DND-41 (cell line): ENCODE results near the gene PSMB4.

Experiments used
- ATAC-seq: fragments of 200-7000 bp; cut with Tn5 transposase; 3 replicates; pipeline ENCODE4 v1.9.1; 2021; ENCODE audit warnings: low read depth; ENCODE audit not compliant: insufficient read depth
- DNase-seq: peaks from one replicate; pipeline ENCODE4 v3.0.0-alpha.2; 2020
- H2AFZ ChIP-seq: 2 replicates; pipeline ENCODE4 v1.6.0; 2012; ENCODE audit warnings: low read depth, low read length
- H3K27ac ChIP-seq: 2 replicates; pipeline ENCODE4 v1.5.1; 2012; ENCODE audit warnings: low read length, inconsistent platforms
- H3K27me3 ChIP-seq: fragments of 200-600 bp; sonication (generic); 2 replicates; pipeline ENCODE4 v1.6.0; 2012; ENCODE audit warnings: low read length, mild to moderate bottlenecking, inconsistent platforms; ENCODE audit not compliant: insufficient read depth, poor library complexity
- H3K36me3 ChIP-seq: 2 replicates; pipeline ENCODE4 v1.5.1; 2012; ENCODE audit warnings: low read length, inconsistent platforms; ENCODE audit not compliant: insufficient read depth
- H3K4me1 ChIP-seq: 2 replicates; pipeline ENCODE4 v1.5.1; 2012; ENCODE audit warnings: mild to moderate bottlenecking, low read length; ENCODE audit not compliant: insufficient read depth
- H3K4me2 ChIP-seq: 2 replicates; pipeline ENCODE4 v1.6.0; 2012; ENCODE audit warnings: mild to moderate bottlenecking, moderate library complexity, low read length, inconsistent platforms; ENCODE audit not compliant: insufficient read depth
- H3K4me3 ChIP-seq, 2 experiments: fragments of 200-600 bp in 1 of 2; shearing (Covaris generic) in 1 of 2; 2 replicates each; pipeline ENCODE4 v1.5.1; 2012 to 2016; ENCODE audit warnings: inconsistent platforms in 2 of 2, low read length in 2 of 2, mild to moderate bottlenecking in 2 of 2, low read depth in 1 of 2, moderate library complexity in 1 of 2
- H3K79me2 ChIP-seq: 2 replicates; pipeline ENCODE4 v1.6.0; 2012; ENCODE audit warnings: low read length, inconsistent platforms; ENCODE audit not compliant: insufficient read depth
- H3K9ac ChIP-seq: 2 replicates; pipeline ENCODE4 v1.6.0; 2012; ENCODE audit warnings: low read depth, mild to moderate bottlenecking, inconsistent platforms, low read length, moderate library complexity
- H3K9me3 ChIP-seq: 2 replicates; pipeline ENCODE4 v1.5.1; 2012; ENCODE audit warnings: low read length, moderate library complexity, mild to moderate bottlenecking, inconsistent platforms; ENCODE audit not compliant: insufficient read depth, severe bottlenecking
- H4K20me1 ChIP-seq: 2 replicates; pipeline ENCODE4 v1.6.0; 2012; ENCODE audit warnings: low read length; ENCODE audit not compliant: insufficient read depth
- EZH2 ChIP-seq: IDR thresholded peaks from 3 replicates; pipeline ENCODE4 v1.6.1; 2012; ENCODE audit warnings: borderline replicate concordance, low read depth, mild to moderate bottlenecking, moderate library complexity, low read length, inconsistent platforms; ENCODE audit not compliant: severe bottlenecking
- TF ChIP-seq, protein P1 (sequence below): IDR thresholded peaks from 2 replicates; pipeline ENCODE4 v1.5.1; 2012; ENCODE audit warnings: borderline replicate concordance, low read length, moderate library complexity, mild to moderate bottlenecking; ENCODE audit not compliant: poor library complexity, severe bottlenecking; ENCODE audit errors: extremely low read depth

The PSMB4 gene

GRCh38 chr1:151406176-151406575 lies 6.8 kb downstream of the PSMB4 start:
- Histone ChIP-seq H3K9me3 (no peaks in the 10 kb centered on the region), H4K20me1 (peaks cover 18% of the 10 kb centered on the region), H3K27me3 (no peaks in the 10 kb centered on the region), H3K4me2 (no peak overlapping the region), H3K79me2 (peaks cover 24% of the 10 kb centered on the region), H3K4me3 (no peak overlapping the region), H3K36me3 (peaks cover 97% of the 10 kb centered on the region), H3K9ac (no peak overlapping the region), H3K4me1 (peaks cover 8% of the 10 kb centered on the region), H3K27ac (no peak overlapping the region), H2AFZ (no peak overlapping the region)
- ATAC-seq (no peak), DNase-seq (no peak)
- TF ChIP-seq, protein P1, sequence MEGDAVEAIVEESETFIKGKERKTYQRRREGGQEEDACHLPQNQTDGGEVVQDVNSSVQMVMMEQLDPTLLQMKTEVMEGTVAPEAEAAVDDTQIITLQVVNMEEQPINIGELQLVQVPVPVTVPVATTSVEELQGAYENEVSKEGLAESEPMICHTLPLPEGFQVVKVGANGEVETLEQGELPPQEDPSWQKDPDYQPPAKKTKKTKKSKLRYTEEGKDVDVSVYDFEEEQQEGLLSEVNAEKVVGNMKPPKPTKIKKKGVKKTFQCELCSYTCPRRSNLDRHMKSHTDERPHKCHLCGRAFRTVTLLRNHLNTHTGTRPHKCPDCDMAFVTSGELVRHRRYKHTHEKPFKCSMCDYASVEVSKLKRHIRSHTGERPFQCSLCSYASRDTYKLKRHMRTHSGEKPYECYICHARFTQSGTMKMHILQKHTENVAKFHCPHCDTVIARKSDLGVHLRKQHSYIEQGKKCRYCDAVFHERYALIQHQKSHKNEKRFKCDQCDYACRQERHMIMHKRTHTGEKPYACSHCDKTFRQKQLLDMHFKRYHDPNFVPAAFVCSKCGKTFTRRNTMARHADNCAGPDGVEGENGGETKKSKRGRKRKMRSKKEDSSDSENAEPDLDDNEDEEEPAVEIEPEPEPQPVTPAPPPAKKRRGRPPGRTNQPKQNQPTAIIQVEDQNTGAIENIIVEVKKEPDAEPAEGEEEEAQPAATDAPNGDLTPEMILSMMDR, result no peak
- no peak for TF ChIP-seq EZH2

DNA sequence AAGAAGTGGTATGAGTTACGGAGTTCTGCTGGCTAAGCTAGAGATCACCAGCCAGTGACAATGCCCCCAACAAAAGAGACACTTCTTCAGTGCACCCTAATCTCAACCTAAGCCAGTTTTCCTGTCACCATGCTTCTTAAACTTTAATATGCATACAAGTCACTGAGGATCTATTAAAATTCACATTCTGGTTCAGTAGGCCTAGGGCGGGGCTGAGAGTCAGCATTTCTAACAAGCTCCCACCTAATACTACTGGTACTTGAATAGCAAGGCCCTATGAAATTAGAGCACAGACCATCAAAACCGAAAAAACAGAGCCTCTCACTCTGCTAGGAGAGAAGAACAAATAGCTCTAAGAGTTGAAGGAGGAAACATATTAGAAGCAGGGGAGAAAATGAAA lies 7.9 kb downstream of the PSMB4 start:
- no peak for DNase-seq
- no peaks in the 10 kb centered on the region for H3K9me3 ChIP-seq
- H3K4me1 ChIP-seq, result no peaks in the 10 kb centered on the region
- H3K4me2 ChIP-seq, result no peak overlapping the region
- H3K27ac ChIP-seq, result no peak overlapping the region
- no peak overlapping the region for H3K9ac ChIP-seq
- H3K27me3 ChIP-seq, result no peaks in the 10 kb centered on the region
- H3K36me3 ChIP-seq, result peaks cover 96% of the 10 kb centered on the region
- TF ChIP-seq EZH2, result no peak
- TF ChIP-seq, protein P1, result no peak
- ATAC-seq, result no peak
- H4K20me1 ChIP-seq, result peaks cover 15% of the 10 kb centered on the region
- H3K4me3 ChIP-seq, result no peak overlapping the region
- no peak overlapping the region for H2AFZ ChIP-seq
- H3K79me2 ChIP-seq, result peaks cover 15% of the 10 kb centered on the region; the same call in 1 of the 2 replicates

GRCh38 chr1:151408891-151409290 lies 9.5 kb downstream of the PSMB4 start:
- Histone ChIP-seq H3K36me3 (peaks cover 94% of the 10 kb centered on the region), H4K20me1 (peaks cover 15% of the 10 kb centered on the region), H3K79me2 (peaks cover 4% of the 10 kb centered on the region; the same call in 1 of the 2 replicates), H3K9me3 (no peaks in the 10 kb centered on the region), H3K4me1 (no peaks in the 10 kb centered on the region), H3K9ac (no peak overlapping the region), H3K27me3 (no peaks in the 10 kb centered on the region), H3K4me3 (no peak overlapping the region), H3K27ac (no peak overlapping the region), H3K4me2 (no peak overlapping the region), H2AFZ (no peak overlapping the region)
- DNase-seq (no peak), ATAC-seq (no peak)
- no peak for TF ChIP-seq EZH2
- TF ChIP-seq, protein P1, result no peak

DNA sequence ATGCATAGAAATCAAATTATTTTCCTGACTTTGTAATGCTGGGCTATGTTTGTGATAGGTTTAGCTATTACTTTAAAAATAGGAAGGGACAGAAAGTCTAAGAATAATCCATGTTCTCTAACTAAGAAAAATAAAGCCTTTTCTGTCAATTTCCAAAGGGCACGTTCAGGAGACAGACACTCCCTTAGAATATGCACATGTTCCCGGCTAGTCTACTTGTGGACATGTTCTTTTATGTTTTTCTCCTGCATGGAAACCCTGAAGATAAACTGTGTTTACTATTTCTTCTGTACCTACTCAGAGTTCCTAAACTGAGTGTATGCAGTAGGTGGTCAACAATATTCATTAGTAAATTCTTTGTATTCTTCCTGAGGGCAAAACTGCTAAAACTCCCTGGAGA lies 12.5 kb downstream of the PSMB4 start:
- peaks cover 95% of the 10 kb centered on the region for H3K36me3 ChIP-seq
- H3K4me3 ChIP-seq, result no peak overlapping the region

More for the DNA sequence above, 12.5 kb downstream of the PSMB4 start:
- H3K4me1 ChIP-seq, result no peaks in the 10 kb centered on the region
- no peak for ATAC-seq
- no peak overlapping the region for H3K27ac ChIP-seq
- H3K9ac ChIP-seq, result no peak overlapping the region
- no peaks in the 10 kb centered on the region for H4K20me1 ChIP-seq
- H2AFZ ChIP-seq, result no peak overlapping the region
- H3K4me2 ChIP-seq, result no peak overlapping the region
- TF ChIP-seq, protein P1, result no peak
- no peak for TF ChIP-seq EZH2
- H3K9me3 ChIP-seq, result no peaks in the 10 kb centered on the region
- H3K27me3 ChIP-seq, result no peaks in the 10 kb centered on the region
- H3K79me2 ChIP-seq, result peaks cover 2% of the 10 kb centered on the region; the same call in 1 of the 2 replicates
- no peak for DNase-seq
